GM18861 (cell line): ENCODE measurements around the gene NACA.

Experiments
- ATAC-seq: cut with Tn5 transposase; IDR thresholded peaks from one replicate; pipeline ENCODE4 v1.9.1; 2021; ENCODE audit not compliant: unreplicated experiment

NACA gene

GRCh38 chr12:56694161-56694560 is 30.9 kb downstream of the NACA start:
- ATAC-seq, result no peak

- ATAC-seq, result no peak
Measured at GRCh38 chr12:56688846-56689109, 36.3 kb downstream of the NACA start.

- ATAC-seq, result peak; percentile 47
Measured at GRCh38 chr12:56688129-56688845, 36.8 kb downstream of the NACA start, which contains the start of gene PTGES3. PTGES3 (minus strand) TSS chr12:56688284; CDS start chr12:56687999, 285 bp downstream.

- no peak for ATAC-seq
Measured at GRCh38 chr12:56687223-56688128, 37.6 kb downstream of the NACA start.

- no peak for ATAC-seq
Measured at GRCh38 chr12:56684745-56685359, 40.2 kb downstream of the NACA start.

GRCh38 chr12:56682323-56682722 is 42.8 kb downstream of the NACA start:
- ATAC-seq, result no peak

GRCh38 chr12:56679883-56680575 is 45.1 kb downstream of the NACA start:
- ATAC-seq, result no peak

GRCh38 chr12:56678852-56679251 is 46.2 kb downstream of the NACA start:
- no peak for ATAC-seq

- ATAC-seq, result no peak
Measured at GRCh38 chr12:56677680-56678079, 47.4 kb downstream of the NACA start.

- no peak for ATAC-seq
Measured at GRCh38 chr12:56676851-56677580, 48.1 kb downstream of the NACA start.

- no peak for ATAC-seq
Measured at GRCh38 chr12:56671608-56672007, 53.5 kb downstream of the NACA start.

- no peak for ATAC-seq
Measured at GRCh38 chr12:56670836-56671235, 54.3 kb downstream of the NACA start.

GRCh38 chr12:56668197-56668457 is 57.0 kb downstream of the NACA start:
- no peak for ATAC-seq
